Dermis blood vessel endothelial cell (primary cell): ENCODE results near the gene PTPRN2. TPM values are rescaled to one million over a fixed set of nuclear protein-coding genes. Genes with fewer than 3 reads are reported as not detected.

Experiments used
- DNase-seq: peaks from one replicate; pipeline ENCODE4 v3.0.0; 2010
- total RNA-seq: library from RNA; depleted of rRNA; stranded (reverse); fragments of >200 nt; gene quantifications from 2 replicates; pipeline ENCODE4 v1.2.3, GENCODE V29; 2014

PTPRN2 gene
- total RNA-seq, 1 donor from 2014 or later = 2.2 TPM

- no peak for DNase-seq
Observed at GRCh38 chr7:158192956-158193355, 394.7 kb downstream of the PTPRN2 start.

- no peak for DNase-seq
Observed at GRCh38 chr7:158192184-158192835, 395.3 kb downstream of the PTPRN2 start.

GRCh38 chr7:158191671-158192070, 396.0 kb downstream of the PTPRN2 start:
- DNase-seq = no peak

GRCh38 chr7:158190756-158191155, 396.9 kb downstream of the PTPRN2 start:
- no peak for DNase-seq

- DNase-seq = no peak
Observed at GRCh38 chr7:158188676-158189075, 398.9 kb downstream of the PTPRN2 start.

GRCh38 chr7:158187694-158187994, 400.0 kb downstream of the PTPRN2 start:
- no peak for DNase-seq

GRCh38 chr7:158186864-158187693, 400.5 kb downstream of the PTPRN2 start:
- DNase-seq = no peak

GRCh38 chr7:158186406-158186805, 401.2 kb downstream of the PTPRN2 start:
- DNase-seq = no peak

- no peak for DNase-seq
Observed at GRCh38 chr7:158185653-158186052, 402.0 kb downstream of the PTPRN2 start.

GRCh38 chr7:158183431-158183830, 404.2 kb downstream of the PTPRN2 start:
- DNase-seq = no peak

GRCh38 chr7:158176561-158177173, 411.0 kb downstream of the PTPRN2 start:
- no peak for DNase-seq

GRCh38 chr7:158175779-158176178, 411.8 kb downstream of the PTPRN2 start:
- DNase-seq = no peak

GRCh38 chr7:158174947-158175346, 412.7 kb downstream of the PTPRN2 start:
- DNase-seq = no peak

GRCh38 chr7:158167373-158167772, 420.2 kb downstream of the PTPRN2 start:
- no peak for DNase-seq

- DNase-seq = no peak
Observed at GRCh38 chr7:158166386-158167340, 421.0 kb downstream of the PTPRN2 start.

- DNase-seq = no peak
Observed at GRCh38 chr7:158165711-158166110, 421.9 kb downstream of the PTPRN2 start.

- no peak for DNase-seq
Observed at GRCh38 chr7:158164101-158165095, 423.2 kb downstream of the PTPRN2 start.

GRCh38 chr7:158161194-158161593, 426.4 kb downstream of the PTPRN2 start:
- DNase-seq = no peak

- DNase-seq = no peak
Observed at GRCh38 chr7:158160199-158160598, 427.4 kb downstream of the PTPRN2 start.

- no peak for DNase-seq
Observed at GRCh38 chr7:158157460-158157859, 430.2 kb downstream of the PTPRN2 start.

GRCh38 chr7:158151273-158151672, 436.4 kb downstream of the PTPRN2 start:
- peak; percentile 23 for DNase-seq
